Measurements from ENCODE around the gene DNAH2.
"Not testable (repeated sequence)": the region's sequence is repeated elsewhere in the genome, so short reads cannot be mapped to it uniquely, and the experiment has no call there.

The DNAH2 gene

DNA sequence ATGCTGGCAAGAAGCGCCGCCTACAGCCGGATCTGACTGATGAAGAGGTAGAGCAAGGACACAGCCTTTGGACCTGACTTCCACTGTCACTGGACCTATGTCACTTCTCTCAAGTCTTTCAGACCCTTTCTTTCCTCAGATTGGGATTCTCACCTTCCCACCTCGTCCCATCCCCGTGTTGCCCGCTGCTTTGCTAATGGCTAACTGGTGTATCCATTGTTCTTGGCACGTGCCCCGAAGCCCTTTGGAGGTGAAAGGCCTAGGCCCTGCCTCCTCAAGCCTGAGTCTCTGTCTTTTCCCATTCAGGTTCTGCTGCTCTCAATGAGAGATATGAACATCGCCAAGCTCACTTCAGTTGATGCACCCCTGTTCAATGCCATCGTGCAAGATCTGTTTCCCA, 63.2 kb downstream of the DNAH2 start:
- no peak for DNase-seq

- DNase-seq = no peak
Measured at GRCh38 chr17:7781429-7781828, 63.9 kb downstream of the DNAH2 start.

DNA sequence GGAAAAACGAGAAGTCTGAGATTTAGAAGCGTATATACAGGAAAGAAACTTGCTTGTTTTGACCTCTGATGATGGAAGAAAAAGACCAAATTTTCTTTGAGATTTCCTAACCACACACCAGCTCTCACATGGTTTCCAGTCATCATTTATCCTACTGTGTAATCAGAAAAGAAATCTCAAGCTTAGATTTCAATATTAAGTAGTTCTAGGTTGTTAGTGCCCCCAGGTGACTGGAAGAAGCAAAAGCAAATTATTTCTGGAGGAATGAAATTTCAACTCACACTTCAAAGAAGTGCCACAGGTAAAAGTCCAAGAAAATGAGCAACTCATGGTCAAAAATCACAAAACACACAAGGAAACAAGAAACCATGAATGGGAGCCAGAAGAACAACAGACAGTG, 64.7 kb downstream of the DNAH2 start:
- no peak for DNase-seq

- no peak for DNase-seq
Measured at GRCh38 chr17:7786866-7787265, 69.3 kb downstream of the DNAH2 start.

DNA sequence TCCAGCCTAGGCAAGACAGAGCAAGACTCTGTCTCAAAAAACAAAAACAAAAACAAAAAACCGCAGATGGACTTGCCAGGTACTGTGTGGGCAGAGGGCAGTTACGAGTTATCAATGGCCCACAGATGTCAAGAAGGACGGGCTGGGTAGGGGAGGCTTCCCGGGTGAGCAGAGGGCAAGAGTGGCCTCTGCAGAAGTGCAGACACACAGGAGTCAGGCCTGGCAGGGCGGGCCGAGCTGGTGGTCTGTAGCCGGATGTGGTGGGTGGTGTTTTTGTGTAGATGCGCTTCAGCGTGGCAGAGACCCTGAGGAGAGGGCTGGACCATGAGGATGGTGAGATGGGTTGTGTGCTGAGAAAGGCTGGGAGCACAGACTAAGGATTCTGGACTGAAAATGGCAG, 71.6 kb downstream of the DNAH2 start:
- DNase-seq = no peak

DNA sequence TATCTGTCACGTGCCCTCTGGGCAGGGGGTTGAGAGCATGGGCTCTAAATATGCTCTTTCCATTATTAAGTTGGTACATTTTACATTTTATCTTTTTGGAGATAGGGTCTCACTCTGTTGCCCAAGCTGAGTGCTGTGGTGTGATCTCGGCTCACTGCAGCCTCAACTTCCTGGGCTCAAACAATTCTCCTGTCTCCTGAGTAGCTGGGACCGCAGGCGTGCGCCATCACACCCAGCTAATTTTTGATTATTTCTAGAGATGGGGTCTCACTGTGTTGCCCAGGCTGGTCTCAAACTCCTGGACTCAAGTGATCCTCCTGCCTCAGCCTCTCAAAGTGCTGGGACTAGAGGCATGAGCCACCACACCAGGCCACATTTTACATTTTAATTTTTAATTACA, 72.6 kb downstream of the DNAH2 start:
- DNase-seq = no peak

DNA sequence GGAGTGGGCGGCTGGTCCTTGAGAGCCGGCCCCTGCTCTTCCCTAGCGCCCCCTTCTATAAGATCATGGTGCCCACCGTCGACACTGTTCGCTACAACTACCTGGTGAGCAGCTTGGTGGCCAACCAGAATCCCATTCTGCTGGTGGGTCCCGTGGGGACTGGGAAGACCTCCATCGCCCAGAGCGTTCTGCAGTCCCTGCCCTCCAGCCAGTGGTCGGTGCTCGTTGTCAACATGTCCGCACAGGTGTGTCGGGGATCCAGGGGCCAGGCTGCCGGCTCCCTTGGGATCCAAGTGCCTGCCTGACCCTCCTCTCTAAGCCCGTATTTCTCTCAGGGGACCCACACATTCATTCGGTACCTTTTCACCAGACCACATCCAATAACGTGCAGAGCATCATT, 75.1 kb downstream of the DNAH2 start:
- DNase-seq = no peak

GRCh38 chr17:7794075-7794663, 76.6 kb downstream of the DNAH2 start:
- no peak for DNase-seq

GRCh38 chr17:7797976-7798375, 80.4 kb downstream of the DNAH2 start:
- no peak for DNase-seq

- DNase-seq = no peak
Measured at GRCh38 chr17:7798839-7799238, 81.3 kb downstream of the DNAH2 start.

DNA sequence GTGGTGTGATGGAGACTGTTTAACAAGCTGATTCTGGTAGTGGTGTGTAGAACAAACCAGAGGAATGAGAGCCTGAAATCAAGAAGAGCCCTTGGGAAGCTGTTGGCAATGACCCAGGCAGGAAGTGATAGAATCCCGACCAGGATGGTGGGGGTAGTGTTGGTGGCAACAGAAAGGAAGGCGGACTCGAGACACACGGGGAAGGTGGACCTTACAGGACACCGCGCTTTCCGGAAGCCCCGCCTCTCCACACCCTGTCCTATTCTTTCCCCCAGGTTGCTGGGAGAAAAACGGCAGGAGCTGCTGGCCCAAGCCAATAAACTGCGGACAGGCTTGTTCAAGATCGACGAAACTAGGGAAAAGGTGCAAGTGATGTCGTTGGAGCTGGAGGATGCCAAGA, 86.4 kb downstream of the DNAH2 start:
- DNase-seq = no peak

DNA sequence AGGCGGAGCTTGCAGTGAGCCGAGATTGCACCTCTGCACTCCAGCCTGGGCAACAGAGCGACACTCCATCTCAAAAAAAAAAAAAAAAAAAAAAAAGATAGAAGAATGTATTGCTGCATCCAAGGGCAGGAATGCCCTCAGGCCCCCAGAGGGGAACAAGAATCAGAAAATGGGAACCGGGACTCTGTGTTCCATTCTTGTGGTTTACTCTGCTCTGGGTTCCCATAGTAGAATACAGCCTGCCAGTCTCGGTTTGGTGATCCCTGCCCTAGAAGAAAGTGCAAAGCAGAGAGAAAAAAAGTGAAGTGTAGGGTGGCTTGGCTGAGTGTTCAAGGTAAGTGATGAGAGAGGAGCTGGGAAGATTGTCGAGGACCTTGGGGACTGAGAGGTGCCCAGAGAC, 89.0 kb downstream of the DNAH2 start:
- no peak for DNase-seq

- DNase-seq = no peak
Measured at GRCh38 chr17:7807206-7807605, 89.7 kb downstream of the DNAH2 start.

- DNase-seq = no peak
Measured at GRCh38 chr17:7809086-7809790, 91.7 kb downstream of the DNAH2 start.

- DNase-seq = not testable (repeated sequence)
Measured at GRCh38 chr17:7809791-7810343, 92.3 kb downstream of the DNAH2 start.

DNA sequence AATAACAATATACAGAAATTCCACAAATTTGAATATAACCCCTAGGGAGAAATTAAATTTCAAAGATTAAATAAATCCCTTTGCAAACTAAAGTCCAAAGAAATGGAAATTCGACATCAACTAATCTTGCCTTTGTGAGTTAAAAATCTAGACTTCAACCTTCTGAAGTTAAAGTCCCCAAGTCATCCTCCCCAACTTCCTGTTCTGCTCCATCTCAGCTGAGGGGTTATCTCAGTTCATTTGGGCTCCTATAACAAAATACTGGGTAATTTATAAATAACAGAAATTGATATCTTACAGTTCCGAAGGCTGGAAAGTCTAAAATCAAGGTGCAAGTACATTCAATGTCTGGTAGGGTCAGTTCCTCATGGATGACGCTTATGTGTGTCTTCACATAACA, 93.7 kb downstream of the DNAH2 start:
- no peak for DNase-seq

GRCh38 chr17:7814969-7815368, 97.4 kb downstream of the DNAH2 start:
- no peak for DNase-seq

DNA sequence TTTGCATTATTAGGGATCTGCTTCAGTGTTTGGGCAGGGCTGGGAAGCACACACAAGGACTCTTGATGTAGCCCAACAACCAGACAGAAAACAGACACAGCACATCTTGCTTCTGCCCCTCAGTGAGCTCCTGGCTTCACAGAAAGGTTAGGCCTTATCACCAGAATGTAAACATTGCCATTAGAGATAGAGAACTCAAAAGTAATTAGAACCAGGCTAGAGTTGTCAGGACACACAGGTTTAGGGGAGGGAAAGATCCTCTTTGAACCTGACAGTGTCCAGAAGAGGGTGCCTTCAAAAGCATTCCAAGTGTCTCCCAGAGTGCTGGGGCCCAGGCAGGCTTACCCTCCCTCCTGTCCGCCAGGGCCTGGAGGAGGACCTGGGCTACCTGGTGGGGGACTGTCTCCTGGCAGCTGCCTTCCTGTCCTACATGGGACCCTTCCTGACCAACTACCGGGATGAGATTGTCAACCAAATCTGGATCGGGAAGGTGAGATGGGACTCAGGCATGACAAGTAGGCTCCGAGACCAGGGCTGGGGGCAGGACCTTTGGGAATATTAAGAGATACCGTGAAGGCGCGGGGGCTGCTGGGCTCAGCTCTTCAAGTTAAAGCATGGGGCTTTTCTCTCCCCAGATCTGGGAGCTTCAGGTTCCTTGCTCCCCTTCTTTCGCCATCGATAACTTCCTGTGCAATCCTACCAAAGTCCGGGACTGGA, 99.5 kb downstream of the DNAH2 start:
- no peak for DNase-seq

DNA sequence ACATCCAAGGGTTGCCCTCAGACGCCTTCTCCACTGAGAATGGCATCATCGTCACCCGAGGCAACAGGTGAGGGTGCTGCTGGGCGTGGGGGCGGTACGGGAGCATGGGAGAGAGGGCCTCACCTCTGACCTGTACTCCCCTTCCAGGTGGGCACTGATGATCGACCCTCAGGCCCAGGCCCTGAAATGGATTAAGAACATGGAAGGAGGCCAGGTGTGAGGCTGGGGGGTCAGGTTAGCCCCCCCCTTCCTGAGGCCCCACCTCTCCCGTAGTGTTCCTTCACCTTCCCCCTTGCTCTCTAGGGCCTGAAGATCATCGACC, 100.1 kb downstream of the DNAH2 start:
- no peak for DNase-seq

GRCh38 chr17:7818026-7818425, 100.5 kb downstream of the DNAH2 start:
- no peak for DNase-seq

GRCh38 chr17:7818746-7819645, 101.5 kb downstream of the DNAH2 start:
- no peak for DNase-seq

DNA sequence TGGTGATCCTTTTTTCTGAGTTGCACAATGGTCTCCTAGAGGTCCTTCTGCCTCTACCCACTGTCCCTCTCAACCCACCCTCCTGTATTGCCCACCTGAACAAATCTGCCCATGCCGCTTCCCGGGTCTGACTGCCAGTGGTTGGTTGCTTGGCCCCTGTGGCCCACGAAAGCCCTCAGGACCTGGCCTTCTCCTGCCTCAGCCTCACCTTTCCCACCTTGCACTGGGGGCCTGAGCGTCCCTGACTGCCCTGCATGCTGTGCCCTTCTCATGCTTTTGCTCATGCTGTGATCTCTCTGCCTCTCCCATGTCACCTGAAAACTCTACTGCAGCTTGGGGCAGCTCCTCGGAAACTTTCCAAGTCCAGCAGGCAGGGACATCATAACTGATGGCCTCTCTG, 102.7 kb downstream of the DNAH2 start:
- DNase-seq = no peak

DNA sequence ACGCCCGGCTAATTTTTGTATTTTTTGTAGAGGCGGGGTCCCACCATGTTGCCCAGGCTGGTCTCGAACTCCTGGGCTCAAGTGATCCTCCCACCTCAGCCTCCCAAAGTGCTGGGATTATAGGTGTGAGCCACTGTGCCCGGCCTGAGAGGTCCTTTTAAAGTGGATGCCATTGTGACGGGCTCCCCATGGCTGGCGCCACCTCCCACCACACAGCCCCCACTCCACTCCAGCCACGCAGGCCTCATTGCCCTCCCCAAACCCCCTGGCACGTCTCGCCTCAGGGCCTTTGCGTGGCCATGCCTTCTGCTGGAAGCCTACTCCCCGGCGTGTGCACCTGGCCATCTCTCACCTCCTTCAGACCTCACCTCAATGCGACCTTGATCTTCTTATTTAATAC, 104.6 kb downstream of the DNAH2 start:
- DNase-seq = no peak

Measured in activated T-cell treated with anti-CD3 and anti-CD28 coated beads, Interleukin-2, amount 50 U/mL, for 48 hours (primary cell).